ENCODE data around the gene DUSP2.

The DUSP2 gene

GRCh38 chr2:96099861-96100798 lies 45.1 kb downstream of the DUSP2 start:
- no peak for DNase-seq

GRCh38 chr2:96098900-96099590 lies 46.2 kb downstream of the DUSP2 start:
- DNase-seq, result no peak

- peak in 2 of 4 experiments; percentile 36 to 48 for DNase-seq
Measured at GRCh38 chr2:96097951-96098823, 47.1 kb downstream of the DUSP2 start.

GRCh38 chr2:96097441-96097840 lies 47.8 kb downstream of the DUSP2 start:
- DNase-seq, result no peak

- DNase-seq, result no peak
Measured at GRCh38 chr2:96095116-96095636, 50.1 kb downstream of the DUSP2 start.

- DNase-seq, result no peak
Measured at GRCh38 chr2:96093528-96093927, 51.7 kb downstream of the DUSP2 start.
